AG10803 (cell line): ENCODE data around the gene UBXN7.

Source experiments
- DNase-seq: peaks from one replicate; pipeline ENCODE4 v3.0.0; 2010; ENCODE audit warnings: low read depth
- H3K4me3 ChIP-seq: 2 replicates; pipeline ENCODE4 v1.5.1; 2011; ENCODE audit warnings: mild to moderate bottlenecking, low read length, control low read depth
- TF ChIP-seq, protein P1 (sequence below): conservative IDR thresholded peaks from 2 replicates; pipeline ENCODE4 v1.5.1; 2011; ENCODE audit warnings: mild to moderate bottlenecking, low read length, control low read depth, inconsistent platforms

Gene UBXN7

DNA sequence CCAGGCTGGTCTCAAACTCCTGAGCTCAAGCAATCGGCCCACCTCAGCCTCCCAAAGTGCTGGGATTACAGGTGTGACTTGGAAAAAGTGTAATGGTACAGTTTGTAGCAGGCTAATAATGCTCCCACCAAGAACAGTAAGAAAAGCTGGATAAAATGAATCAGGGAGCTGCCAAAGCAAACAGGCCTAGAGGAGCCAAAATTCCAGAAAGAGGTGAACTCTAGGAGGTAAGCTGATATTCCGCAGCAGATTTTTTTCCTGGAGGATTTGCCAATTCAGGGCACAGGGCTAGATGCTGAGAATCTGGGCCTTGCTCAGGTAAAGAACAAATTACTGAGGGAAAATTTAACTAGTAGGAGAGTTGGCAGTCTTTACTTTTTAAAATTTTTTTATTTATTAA is 133.7 kb downstream of the UBXN7 start:
- no peak overlapping the region for H3K4me3 ChIP-seq
- TF ChIP-seq, protein P1, sequence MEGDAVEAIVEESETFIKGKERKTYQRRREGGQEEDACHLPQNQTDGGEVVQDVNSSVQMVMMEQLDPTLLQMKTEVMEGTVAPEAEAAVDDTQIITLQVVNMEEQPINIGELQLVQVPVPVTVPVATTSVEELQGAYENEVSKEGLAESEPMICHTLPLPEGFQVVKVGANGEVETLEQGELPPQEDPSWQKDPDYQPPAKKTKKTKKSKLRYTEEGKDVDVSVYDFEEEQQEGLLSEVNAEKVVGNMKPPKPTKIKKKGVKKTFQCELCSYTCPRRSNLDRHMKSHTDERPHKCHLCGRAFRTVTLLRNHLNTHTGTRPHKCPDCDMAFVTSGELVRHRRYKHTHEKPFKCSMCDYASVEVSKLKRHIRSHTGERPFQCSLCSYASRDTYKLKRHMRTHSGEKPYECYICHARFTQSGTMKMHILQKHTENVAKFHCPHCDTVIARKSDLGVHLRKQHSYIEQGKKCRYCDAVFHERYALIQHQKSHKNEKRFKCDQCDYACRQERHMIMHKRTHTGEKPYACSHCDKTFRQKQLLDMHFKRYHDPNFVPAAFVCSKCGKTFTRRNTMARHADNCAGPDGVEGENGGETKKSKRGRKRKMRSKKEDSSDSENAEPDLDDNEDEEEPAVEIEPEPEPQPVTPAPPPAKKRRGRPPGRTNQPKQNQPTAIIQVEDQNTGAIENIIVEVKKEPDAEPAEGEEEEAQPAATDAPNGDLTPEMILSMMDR: no peak
- no peak for DNase-seq
